EL (cell line): Measurements from ENCODE around the gene P2RX1.
"Not testable (repeated sequence)": the region's sequence is repeated elsewhere in the genome, so short reads cannot be mapped to it uniquely, and the experiment has no call there.

Source experiments
- DNase-seq: peaks from one replicate; pipeline ENCODE4 v3.0.0-alpha.2; 2016

Gene P2RX1

DNA sequence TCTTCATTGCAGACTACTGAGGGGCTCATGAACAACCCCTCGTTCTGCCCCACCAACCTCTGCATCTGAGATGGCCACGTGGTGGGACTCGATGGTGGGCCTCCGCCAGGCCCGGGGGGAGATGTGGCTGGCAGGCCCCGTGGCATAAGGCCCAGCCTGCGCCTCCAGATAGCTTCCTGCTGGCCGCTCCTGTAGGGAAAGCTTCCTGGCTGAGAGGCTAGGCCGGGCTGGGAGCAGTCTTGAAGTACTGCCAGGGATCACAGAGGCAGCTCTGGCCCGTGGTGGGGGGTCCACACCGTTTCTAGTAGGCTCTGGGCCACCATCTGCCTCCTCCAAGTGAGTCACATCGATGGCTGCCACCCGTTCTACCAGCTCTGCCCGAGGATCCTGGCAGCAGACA, 31.0 kb downstream of the P2RX1 start:
- no peak for DNase-seq

GRCh38 chr17:3884188-3884587, 32.1 kb downstream of the P2RX1 start:
- no peak for DNase-seq

- no peak for DNase-seq
Observed at GRCh38 chr17:3882276-3882675, 34.0 kb downstream of the P2RX1 start.

DNA sequence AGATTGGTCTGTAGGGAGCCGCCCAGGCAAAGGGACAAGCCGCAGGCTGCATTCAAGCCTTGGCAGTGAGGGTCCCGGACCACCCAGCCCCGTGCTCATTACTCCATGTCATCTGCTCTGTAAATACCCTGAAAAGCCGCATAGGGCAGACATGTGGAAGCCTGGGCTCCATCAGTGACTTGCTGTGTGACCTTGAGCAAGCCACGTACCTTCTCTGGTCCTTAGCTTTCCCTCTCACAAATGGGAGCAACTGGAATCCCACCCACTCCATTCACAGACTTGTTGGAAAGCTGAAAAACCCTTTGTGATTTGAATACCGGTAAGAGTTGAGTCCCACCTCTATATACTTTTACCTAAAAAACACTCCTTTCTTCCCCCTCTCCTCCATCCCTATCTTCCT, 35.3 kb downstream of the P2RX1 start:
- DNase-seq, result no peak

GRCh38 chr17:3879591-3880417, 36.5 kb downstream of the P2RX1 start:
- no peak for DNase-seq

DNA sequence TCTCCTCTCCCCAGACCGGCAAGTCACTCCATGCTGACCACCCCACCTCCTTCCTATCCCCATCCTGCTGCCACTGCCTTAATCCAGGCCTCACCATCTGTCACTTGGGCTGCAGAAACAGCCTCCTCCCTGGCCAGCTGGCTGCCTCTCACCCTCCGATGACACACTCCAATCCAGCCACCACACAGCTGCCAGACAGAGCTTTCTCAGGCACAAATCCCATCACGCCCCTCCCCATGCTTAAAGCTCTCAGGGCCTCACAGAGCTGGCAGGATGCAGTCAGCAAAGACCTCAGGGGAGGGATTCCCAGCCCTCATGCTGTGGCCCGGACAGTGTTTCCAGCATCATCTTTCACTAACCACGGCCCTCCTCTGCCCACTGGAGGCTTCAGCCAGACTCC, 37.1 kb downstream of the P2RX1 start:
- peak; percentile 48 for DNase-seq

DNA sequence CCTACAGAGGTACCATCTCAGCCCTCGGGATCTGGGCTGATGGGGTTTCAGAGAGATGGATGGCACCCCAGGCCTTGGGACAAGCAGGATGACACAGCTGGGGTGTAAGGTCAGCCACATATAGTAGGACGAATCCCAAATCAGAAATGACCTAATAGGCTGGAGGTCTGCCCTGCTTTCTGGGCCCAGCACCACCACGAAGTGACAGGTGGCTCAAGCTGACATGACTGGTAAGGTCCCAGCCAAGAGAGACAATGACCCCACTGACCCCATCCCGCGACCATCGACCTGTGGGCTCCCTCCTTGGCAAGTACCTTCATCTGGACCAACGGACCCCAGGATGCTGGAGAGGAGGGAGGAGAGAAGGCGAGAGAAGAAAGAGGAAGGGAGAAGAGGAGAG, 39.0 kb downstream of the P2RX1 start:
- no peak for DNase-seq

- DNase-seq, result no peak
Observed at GRCh38 chr17:3875317-3875716, 40.9 kb downstream of the P2RX1 start.

GRCh38 chr17:3873862-3874261, 42.4 kb downstream of the P2RX1 start:
- no peak for DNase-seq

GRCh38 chr17:3870871-3871306, 45.4 kb downstream of the P2RX1 start:
- no peak for DNase-seq

- DNase-seq, result no peak
Observed at GRCh38 chr17:3867606-3868005, 48.7 kb downstream of the P2RX1 start.

- no peak for DNase-seq
Observed at GRCh38 chr17:3867106-3867505, 49.2 kb downstream of the P2RX1 start.

DNA sequence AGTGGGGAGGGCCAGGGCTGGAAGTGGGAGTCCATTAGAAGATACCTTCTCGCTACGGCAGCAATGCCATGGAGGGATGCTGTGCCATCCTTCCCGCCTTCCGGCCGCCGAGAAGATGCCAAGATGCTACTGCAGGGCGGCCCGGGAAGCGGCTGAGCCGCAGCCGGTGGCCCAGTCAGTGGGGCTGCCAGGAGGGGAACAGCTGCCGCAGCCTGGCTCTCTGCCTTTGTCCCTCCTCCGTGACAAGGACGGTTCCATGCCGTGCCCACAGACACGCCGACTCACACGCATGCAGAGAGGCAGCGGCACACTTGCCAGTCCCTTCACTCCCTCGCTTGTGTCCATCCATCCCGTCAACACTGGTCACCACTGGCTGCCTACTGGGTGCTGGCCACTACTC, 50.0 kb downstream of the P2RX1 start:
- DNase-seq, result no peak

DNA sequence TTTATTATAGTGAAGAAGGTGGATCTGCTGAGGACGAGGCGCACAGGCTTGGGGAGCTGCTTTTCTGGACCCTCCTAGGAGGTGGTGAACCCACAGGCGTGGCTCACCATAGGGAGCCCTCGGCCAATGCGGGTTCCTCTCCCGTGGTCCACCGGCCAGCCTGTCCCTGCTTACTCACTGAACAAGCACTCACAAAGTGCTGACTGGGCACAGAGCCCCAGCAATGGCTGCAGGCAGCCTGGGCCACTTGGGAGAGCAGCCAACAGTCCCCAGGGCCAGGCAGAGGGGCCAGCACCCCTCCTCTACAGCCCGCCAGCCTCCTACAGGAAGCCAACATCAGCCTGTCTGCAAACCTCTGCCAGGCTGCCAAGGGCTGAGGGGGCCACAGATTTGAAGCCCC, 51.1 kb downstream of the P2RX1 start:
- DNase-seq, result peak; percentile 84

GRCh38 chr17:3864534-3864933, 51.7 kb downstream of the P2RX1 start:
- no peak for DNase-seq

- no peak for DNase-seq
Observed at GRCh38 chr17:3861761-3862681, 54.2 kb downstream of the P2RX1 start.

DNA sequence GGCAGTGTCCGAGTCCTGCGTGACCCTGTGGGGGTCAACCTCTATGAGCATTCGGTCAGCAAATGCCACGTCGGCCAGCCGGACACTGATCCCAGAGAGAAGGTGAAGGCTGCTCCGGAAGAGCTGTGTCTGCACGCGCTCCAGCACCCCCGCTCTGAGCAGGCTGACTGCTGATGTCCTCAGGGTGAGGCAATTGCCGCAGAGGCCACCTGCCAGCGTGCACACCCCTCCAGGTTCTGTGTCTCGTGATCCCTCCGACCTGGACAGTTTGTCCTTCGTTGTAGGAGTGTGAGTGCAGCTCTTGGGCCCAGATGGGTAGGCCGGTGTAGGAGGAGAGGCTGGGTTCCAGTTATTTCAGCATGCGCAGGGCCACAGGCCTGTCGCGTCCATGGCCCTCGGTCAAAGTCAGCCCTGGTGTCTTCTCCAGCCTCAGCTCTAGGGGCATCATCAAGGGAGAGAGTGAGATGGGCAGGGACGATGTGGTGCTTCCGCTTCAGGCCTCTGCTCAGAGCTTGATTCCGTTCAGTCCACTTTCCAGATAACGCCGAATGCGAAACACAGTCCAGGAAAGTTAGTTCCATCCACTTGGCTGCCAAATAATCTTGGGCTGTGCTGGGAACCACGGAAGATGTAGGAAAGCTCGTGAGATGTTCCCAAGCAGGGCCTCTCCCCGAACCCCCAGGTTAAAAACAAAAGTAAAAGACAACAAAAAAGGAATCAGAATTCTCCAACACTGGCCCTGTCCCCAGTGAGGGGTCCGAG, 55.1 kb downstream of the P2RX1 start:
- DNase-seq, result no peak

GRCh38 chr17:3859940-3860339, 56.3 kb downstream of the P2RX1 start:
- DNase-seq, result no peak

GRCh38 chr17:3857261-3858105, 58.8 kb downstream of the P2RX1 start:
- no peak for DNase-seq

DNA sequence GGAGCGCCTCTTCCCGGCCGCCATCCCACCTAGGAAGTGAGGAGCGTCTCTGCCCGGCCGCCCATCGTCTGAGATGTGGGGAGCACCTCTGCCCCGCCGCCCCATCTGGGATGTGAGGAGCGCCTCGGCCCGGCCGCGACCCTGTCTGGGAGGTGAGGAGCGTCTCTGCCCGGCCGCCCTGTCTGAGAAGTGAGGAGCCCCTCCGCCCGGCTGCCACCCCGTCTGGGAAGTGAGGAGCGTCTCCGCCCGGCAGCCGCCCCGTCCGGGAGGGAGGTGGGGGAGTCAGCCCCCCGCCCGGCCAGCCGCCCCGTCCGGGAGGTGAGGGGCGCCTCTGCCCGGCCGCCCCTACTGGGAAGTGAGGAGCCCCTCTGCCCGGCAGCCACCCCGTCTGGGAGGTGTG, 62.1 kb downstream of the P2RX1 start:
- DNase-seq, result not testable (repeated sequence)

GRCh38 chr17:3852561-3852960, 63.7 kb downstream of the P2RX1 start:
- DNase-seq, result no peak

GRCh38 chr17:3851461-3852100, 64.7 kb downstream of the P2RX1 start:
- no peak for DNase-seq
